Measurements from ENCODE around the gene TOPBP1. TPM values are rescaled to one million over a fixed set of nuclear protein-coding genes. Genes with fewer than 3 reads are reported as not detected.

The TOPBP1 gene
- total RNA-seq, 1 donor from 2014 or later, result 18.1 TPM

DNA sequence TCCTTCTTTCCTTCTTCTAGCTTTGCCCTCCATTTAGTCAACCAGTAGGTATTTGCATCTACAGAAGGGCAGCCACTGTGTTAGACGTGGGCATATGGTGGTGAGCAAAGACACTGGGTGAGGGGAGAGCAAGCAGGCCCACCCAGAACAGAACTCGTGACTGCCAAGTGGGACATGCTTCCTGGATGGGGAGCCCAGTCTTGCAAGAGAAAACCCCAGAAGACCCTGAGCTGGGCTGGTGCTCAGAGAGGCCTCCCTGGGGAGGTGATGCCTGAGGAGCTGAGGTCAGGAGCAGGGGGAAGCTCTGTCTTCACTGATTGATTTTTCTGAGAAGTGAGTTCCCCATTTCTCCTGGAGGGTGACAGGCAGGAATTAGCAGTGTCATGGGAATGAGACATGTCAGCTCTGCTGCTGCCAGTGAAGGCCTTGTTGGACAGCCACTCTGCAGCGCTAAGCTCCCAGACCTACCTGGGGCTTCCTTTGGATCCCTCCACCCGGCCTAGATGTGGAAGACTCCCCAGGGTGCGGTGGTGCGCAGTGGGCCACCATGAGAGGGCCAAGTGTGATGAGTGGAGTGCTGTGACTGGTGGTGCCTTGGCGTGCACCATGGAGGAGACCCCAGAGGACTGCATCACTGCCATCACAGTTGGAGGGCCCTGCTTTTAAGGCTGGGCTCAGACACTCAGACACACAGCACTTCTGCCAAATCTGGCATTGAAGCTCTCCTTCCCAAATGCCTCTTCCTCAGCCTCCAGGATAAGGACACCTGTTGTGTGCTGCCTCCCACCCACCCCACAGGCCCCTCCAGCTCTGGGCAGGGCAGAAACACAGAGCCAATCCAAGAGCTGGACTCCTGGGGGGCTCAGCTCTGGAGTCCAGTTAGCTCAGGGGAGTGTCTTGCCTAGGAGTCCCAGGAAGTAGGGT is 40.0 kb upstream of the TOPBP1 start:
- no peak for DNase-seq (ENCODE audit: low spot score)
- TF ChIP-seq CTCF (IDR thresholded peaks at IDR 0.05), result no peak
- Mint-ChIP-seq H3K27ac (ENCODE audit: unreplicated experiment) (no peak overlapping the region), H3K4me1 (ENCODE audit: low read depth) (no peaks in the 10 kb centered on the region), H3K4me3 (ENCODE audit: unreplicated experiment) (no peak overlapping the region), H3K36me3 (ENCODE audit: low read depth) (peaks cover 3% of the 10 kb centered on the region), H3K27me3 (ENCODE audit: low read depth) (peaks cover 12% of the 10 kb centered on the region), H3K9me3 (ENCODE audit: low read depth) (no peaks in the 10 kb centered on the region)

GRCh38 chr3:133700351-133700750 is 38.6 kb upstream of the TOPBP1 start:
- H3K4me3 Mint-ChIP-seq (ENCODE audit: unreplicated experiment), result no peak overlapping the region
- no peaks in the 10 kb centered on the region for H3K9me3 Mint-ChIP-seq (ENCODE audit: low read depth)
- DNase-seq (ENCODE audit: low spot score), result no peak
- H3K27ac Mint-ChIP-seq (ENCODE audit: unreplicated experiment), result no peak overlapping the region
- no peak for TF ChIP-seq CTCF (IDR thresholded peaks at IDR 0.05)
- peaks cover 3% of the 10 kb centered on the region for H3K27me3 Mint-ChIP-seq (ENCODE audit: low read depth)
- peaks cover 3% of the 10 kb centered on the region for H3K36me3 Mint-ChIP-seq (ENCODE audit: low read depth)
- no peaks in the 10 kb centered on the region for H3K4me1 Mint-ChIP-seq (ENCODE audit: low read depth)

GRCh38 chr3:133699903-133700302 is 38.2 kb upstream of the TOPBP1 start:
- Mint-ChIP-seq H3K4me3 (ENCODE audit: unreplicated experiment) (no peak overlapping the region), H3K4me1 (ENCODE audit: low read depth) (no peaks in the 10 kb centered on the region), H3K27ac (ENCODE audit: unreplicated experiment) (no peak overlapping the region), H3K27me3 (ENCODE audit: low read depth) (peaks cover 2% of the 10 kb centered on the region), H3K36me3 (ENCODE audit: low read depth) (peaks cover 3% of the 10 kb centered on the region), H3K9me3 (ENCODE audit: low read depth) (no peaks in the 10 kb centered on the region)
- no peak for DNase-seq (ENCODE audit: low spot score)
- TF ChIP-seq CTCF (IDR thresholded peaks at IDR 0.05), result no peak

DNA sequence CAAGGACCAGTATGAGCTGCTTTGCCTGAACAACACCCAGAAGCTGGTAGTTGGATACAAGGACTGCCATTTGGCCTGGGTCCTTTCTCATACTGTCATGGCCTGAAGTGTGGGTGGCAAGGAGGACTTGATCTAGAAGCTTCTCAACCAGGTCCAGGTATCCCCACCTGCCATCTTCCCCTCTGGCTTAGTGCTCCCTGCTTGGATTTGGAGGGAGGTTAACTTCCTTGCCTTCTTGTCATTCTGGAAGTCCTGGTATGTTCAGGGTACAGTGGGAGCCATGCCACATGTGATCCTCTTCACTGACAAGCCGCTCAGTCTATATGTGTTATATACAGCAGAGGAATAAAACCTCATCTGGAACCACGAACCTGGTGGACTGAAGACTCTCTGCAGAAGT is 37.7 kb upstream of the TOPBP1 start:
- no peaks in the 10 kb centered on the region for H3K9me3 Mint-ChIP-seq (ENCODE audit: low read depth)
- no peak overlapping the region for H3K4me3 Mint-ChIP-seq (ENCODE audit: unreplicated experiment)
- no peak for TF ChIP-seq CTCF (IDR thresholded peaks at IDR 0.05)
- no peak overlapping the region for H3K27ac Mint-ChIP-seq (ENCODE audit: unreplicated experiment)
- peaks cover 3% of the 10 kb centered on the region for H3K36me3 Mint-ChIP-seq (ENCODE audit: low read depth)
- no peaks in the 10 kb centered on the region for H3K4me1 Mint-ChIP-seq (ENCODE audit: low read depth)
- no peaks in the 10 kb centered on the region for H3K27me3 Mint-ChIP-seq (ENCODE audit: low read depth)
- no peak for DNase-seq (ENCODE audit: low spot score)

GRCh38 chr3:133697960-133698359 is 36.2 kb upstream of the TOPBP1 start:
- no peak for TF ChIP-seq CTCF (IDR thresholded peaks at IDR 0.05)
- H3K27me3 Mint-ChIP-seq (ENCODE audit: low read depth), result no peaks in the 10 kb centered on the region
- H3K4me1 Mint-ChIP-seq (ENCODE audit: low read depth), result no peaks in the 10 kb centered on the region
- no peaks in the 10 kb centered on the region for H3K9me3 Mint-ChIP-seq (ENCODE audit: low read depth)
- H3K4me3 Mint-ChIP-seq (ENCODE audit: unreplicated experiment), result no peak overlapping the region
- no peak overlapping the region for H3K27ac Mint-ChIP-seq (ENCODE audit: unreplicated experiment)
- peaks cover 3% of the 10 kb centered on the region for H3K36me3 Mint-ChIP-seq (ENCODE audit: low read depth)
- no peak for DNase-seq (ENCODE audit: low spot score)
